GM19035 (cell line): Measurements from ENCODE around the gene LARGE1.

Experiments
- ATAC-seq: cut with Tn5 transposase; IDR thresholded peaks from one replicate; pipeline ENCODE4 v1.9.1; 2021; ENCODE audit not compliant: unreplicated experiment

Gene LARGE1

GRCh38 chr22:33274214-33275072 is 645.8 kb downstream of the LARGE1 start:
- ATAC-seq: no peak

- no peak for ATAC-seq
Observed at GRCh38 chr22:33272871-33273270, 647.4 kb downstream of the LARGE1 start.

DNA sequence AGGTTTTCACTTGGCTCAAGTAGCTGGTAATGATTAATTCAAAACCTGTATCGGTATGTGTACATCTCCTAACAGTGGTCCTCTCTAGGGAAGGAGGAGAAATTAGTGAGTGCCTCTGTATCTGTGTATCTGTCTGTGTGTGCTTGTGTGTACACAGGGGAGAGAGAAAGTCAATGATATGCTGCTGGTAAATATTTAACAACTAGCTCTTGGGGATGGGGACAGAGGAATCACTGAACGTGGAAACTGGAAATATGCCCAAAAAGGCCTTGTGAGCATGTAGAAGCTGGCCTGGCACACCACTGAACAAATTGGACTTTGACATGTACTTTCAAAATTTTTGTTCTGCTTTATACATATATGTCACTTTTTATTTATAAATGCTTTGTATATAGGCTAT is 648.1 kb downstream of the LARGE1 start:
- no peak for ATAC-seq

- ATAC-seq: peak; percentile 71
Observed at GRCh38 chr22:33271390-33272161, 648.7 kb downstream of the LARGE1 start.

GRCh38 chr22:33270596-33270995 is 649.7 kb downstream of the LARGE1 start:
- no peak for ATAC-seq

DNA sequence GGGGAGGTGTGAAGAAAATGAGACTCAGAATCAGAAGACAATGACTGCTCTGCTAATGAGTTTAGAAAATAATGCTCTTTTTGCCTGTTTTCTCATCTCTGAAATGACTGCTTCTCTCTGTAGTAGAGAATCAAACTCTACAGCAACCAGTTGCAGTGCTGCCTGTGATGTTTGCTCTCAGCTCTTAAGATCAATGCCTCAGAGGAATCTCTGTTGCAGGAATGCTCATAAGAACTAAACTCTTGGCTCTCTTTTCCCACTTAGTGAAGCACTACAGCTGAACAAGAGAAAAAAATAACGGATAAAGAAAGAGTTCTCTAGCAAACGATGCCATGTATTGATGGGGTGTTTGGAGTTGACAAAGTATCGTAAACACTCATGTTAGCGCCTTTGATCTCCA is 658.6 kb downstream of the LARGE1 start:
- ATAC-seq: no peak

DNA sequence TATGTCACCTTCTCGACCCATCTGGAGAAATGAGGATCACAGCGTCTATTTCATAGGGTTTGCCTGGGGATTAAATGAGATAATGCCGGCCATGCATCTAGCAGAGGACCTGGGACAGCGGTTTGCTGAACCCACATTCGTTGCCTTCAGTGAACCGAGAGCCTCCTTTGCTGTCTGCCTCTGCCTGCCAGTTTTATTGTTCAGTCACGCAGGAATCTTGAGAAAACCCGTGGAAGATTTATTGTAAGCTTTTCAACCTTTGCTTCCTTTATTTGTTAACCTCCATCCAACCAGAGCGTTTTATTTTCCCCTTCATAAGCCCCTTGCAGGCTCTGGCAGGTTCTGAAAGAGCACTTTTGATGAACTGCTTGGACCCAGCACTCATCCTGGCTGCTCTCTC is 659.8 kb downstream of the LARGE1 start:
- ATAC-seq: no peak

- ATAC-seq: no peak
Observed at GRCh38 chr22:33255791-33256190, 664.5 kb downstream of the LARGE1 start.

DNA sequence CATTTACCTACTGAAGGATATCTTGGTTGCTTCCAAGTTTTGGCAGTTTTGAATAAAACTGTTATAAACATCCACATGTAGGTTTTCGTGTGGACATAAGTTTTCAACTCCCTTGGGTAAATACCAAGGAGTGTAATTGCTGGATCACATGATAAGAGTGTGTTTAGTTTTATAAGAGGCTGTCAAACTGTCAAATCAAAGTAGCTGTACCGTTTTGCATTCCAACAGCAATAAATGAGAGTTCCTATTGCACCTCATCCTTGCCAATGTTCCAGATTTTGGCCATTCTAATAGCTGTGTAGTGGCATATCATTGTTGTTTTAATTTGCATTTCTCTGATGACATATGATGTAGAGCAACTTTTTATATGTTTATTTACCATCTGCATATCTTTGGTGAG is 671.3 kb downstream of the LARGE1 start:
- ATAC-seq: no peak

DNA sequence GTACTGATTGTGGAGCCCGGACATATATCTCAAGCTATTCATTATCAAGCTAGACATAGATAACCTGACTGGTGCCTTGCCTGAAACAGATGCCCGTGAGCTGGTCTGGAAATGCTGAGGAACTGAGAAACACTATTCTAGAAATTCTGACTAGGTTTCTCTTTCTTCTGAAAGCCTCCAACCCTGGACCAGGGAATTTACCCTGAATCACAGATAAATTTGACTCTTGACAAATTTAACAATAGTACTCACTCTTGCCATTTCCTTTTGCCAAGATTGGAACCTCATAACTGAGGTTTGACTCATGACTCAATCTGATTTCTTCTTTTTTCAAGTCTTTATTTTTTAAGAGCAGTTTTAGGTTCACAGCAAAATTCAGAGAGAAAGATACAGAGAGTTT is 672.5 kb downstream of the LARGE1 start:
- ATAC-seq: no peak

GRCh38 chr22:33242078-33242477 is 678.2 kb downstream of the LARGE1 start:
- ATAC-seq: no peak

GRCh38 chr22:33240888-33241475 is 679.3 kb downstream of the LARGE1 start:
- ATAC-seq: no peak

DNA sequence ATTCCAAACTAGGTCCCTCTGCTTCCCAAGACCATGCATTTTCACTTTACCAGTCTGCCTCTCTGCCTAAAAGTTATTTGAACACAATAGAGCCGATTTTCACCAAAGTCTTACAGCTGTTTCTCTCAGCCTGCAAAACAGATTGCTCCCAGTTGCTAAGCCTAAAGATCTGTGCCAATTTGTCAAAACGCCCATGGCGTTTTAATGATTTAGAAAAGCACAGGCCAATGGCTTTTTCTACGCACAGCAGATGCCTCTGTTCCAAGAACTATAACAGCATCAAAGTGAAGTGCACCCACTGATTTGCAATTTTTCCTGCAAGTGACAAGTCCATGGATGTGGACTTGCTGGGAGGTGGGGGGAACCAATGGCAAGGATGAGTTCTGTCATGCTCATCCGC is 688.2 kb downstream of the LARGE1 start:
- no peak for ATAC-seq

DNA sequence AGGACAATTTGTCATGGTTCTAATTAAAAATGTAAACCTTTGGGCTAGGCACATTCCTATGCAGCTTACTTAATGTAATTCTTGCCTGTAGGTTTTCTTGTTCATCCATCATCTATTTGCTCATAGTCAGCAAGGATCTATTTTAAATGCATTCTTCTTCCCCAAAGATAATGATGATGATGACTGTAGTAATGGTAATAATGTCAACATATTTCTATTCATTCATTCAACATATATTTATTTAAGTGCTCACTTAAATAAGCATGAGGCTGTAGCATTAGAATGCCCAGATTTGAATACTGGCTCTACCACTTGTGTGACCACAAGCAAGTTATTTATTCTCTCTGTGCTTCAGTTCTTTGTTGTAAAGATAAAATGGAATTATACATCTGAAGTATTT is 692.5 kb downstream of the LARGE1 start:
- ATAC-seq: no peak

GRCh38 chr22:33224841-33225240 is 695.4 kb downstream of the LARGE1 start:
- ATAC-seq: no peak
